GM12878 (cell line): ENCODE data around the gene EDNRB. TPM values are rescaled to one million over a fixed set of nuclear protein-coding genes. Genes with fewer than 3 reads are reported as not detected.

ENCODE experiments used
- ATAC-seq: fragments of 200-7000 bp; cut with Tn5 transposase; 3 replicates; pipeline ENCODE4 v1.9.1; 2020; ENCODE audit warnings: mild to moderate bottlenecking, moderate library complexity
- BruUV-seq: library from RNA; stranded (reverse); fragments of 400-500 nt; replicated peaks from 2 replicates; lab custom pipeline; 2021; lab: Mats Ljungman, UMichigan
- CTCF ChIA-PET: fragments of 300-600 bp; sonication (Branson Sonifier 250); formaldehyde crosslinking; extraction: SDS; loops from one replicate; lab custom pipeline; 2021; ENCODE audit warnings: inconsistent platforms; lab: Yijun Ruan, JAX
- POLR2A ChIA-PET: fragments of 350-600 bp; formaldehyde crosslinking; extraction: SDS; loops from one replicate; lab custom pipeline; 2021; ENCODE audit warnings: inconsistent platforms; lab: Charles Lee
- RAD21 ChIA-PET: fragments of 300-600 bp; sonication (Branson Sonifier 250); formaldehyde crosslinking; loops from one replicate; lab custom pipeline; 2023; ENCODE audit warnings: antibody characterized with exemption; ENCODE audit not compliant: unreplicated experiment; lab: Charles Lee
- SMC1A ChIA-PET: fragments of 300-600 bp; sonication (Branson Sonifier 250); formaldehyde crosslinking; loops from one replicate; lab custom pipeline; 2023; ENCODE audit not compliant: unreplicated experiment, uncharacterized antibody; lab: Charles Lee
- DNase-seq: peaks from one replicate; pipeline ENCODE4 v3.0.0-alpha.2; 2011; ENCODE audit warnings: low read depth, low spot score
- FAIRE-seq: peaks from 3 replicates; lab custom pipeline; 2011; peaks lifted over from hg19 to GRCh38; lab: Jason Lieb, UNC
- H2AFZ ChIP-seq: 2 replicates; pipeline ENCODE4 v1.6.0; 2011; ENCODE audit warnings: low read depth, low read length, control low read depth; ENCODE audit not compliant: control insufficient read depth
- H3K27ac ChIP-seq: 2 replicates; pipeline ENCODE4 v1.5.1; 2011; ENCODE audit warnings: control low read depth; ENCODE audit not compliant: control insufficient read depth, insufficient read depth
- H3K27me3 ChIP-seq, 2 experiments: replicated peaks in 1 of 2; 2 replicates each; pipeline versions ENCODE4 v1.6.0 to v1.6.1; 2011; ENCODE audit warnings: low read length in 1 of 2; ENCODE audit not compliant: control insufficient read depth in 2 of 2, insufficient read depth in 2 of 2
- H3K36me3 ChIP-seq, 2 experiments: 2 replicates each; pipeline ENCODE4 v1.5.1; 2011; ENCODE audit warnings: low read length in 1 of 2; ENCODE audit not compliant: control insufficient read depth in 2 of 2, insufficient read depth in 2 of 2
- H3K4me1 ChIP-seq: 2 replicates; pipeline ENCODE4 v1.6.1; 2011; ENCODE audit warnings: mild to moderate bottlenecking, low read length, moderate library complexity, mixed read lengths; ENCODE audit not compliant: control insufficient read depth, insufficient read depth
- H3K4me2 ChIP-seq: 2 replicates; pipeline ENCODE4 v1.6.0; 2011; ENCODE audit warnings: control low read depth; ENCODE audit not compliant: control insufficient read depth, insufficient read depth
- H3K4me3 ChIP-seq: fragments of 200-600 bp; sonication (generic); 2 replicates; pipeline ENCODE4 v1.5.1; 2016
- H3K79me2 ChIP-seq: 2 replicates; pipeline ENCODE4 v1.6.0; 2011; ENCODE audit warnings: low read length; ENCODE audit not compliant: control insufficient read depth, insufficient read depth
- H3K9ac ChIP-seq: 2 replicates; pipeline ENCODE4 v1.8.0; 2011; ENCODE audit warnings: low read length, control low read depth, mixed read lengths; ENCODE audit not compliant: control insufficient read depth, insufficient read depth
- H3K9me3 ChIP-seq: replicated peaks from 3 replicates; pipeline ENCODE4 v1.5.1; 2011; ENCODE audit warnings: mild to moderate bottlenecking, low read length; ENCODE audit not compliant: control insufficient read depth, insufficient read depth
- H4K20me1 ChIP-seq: 2 replicates; pipeline ENCODE4 v1.6.0; 2011; ENCODE audit not compliant: control insufficient read depth, insufficient read depth
- MTA3 ChIP-seq: IDR thresholded peaks from 2 replicates; pipeline ENCODE4 v1.6.1; 2012; ENCODE audit warnings: low read length, inconsistent platforms, borderline replicate concordance
- POLR2AphosphoS2 ChIP-seq: IDR thresholded peaks from 2 replicates; pipeline ENCODE4 v1.6.1; 2011; ENCODE audit warnings: low read depth, mild to moderate bottlenecking, low read length, improper control_type of control experiment, moderate library complexity
- RFX5 ChIP-seq: IDR thresholded peaks from 2 replicates; pipeline ENCODE4 v1.6.1; 2011; ENCODE audit warnings: low read depth, low read length, improper control_type of control experiment
- SMARCA5 ChIP-seq: fragments of 450-650 bp; IDR thresholded peaks from 2 replicates; pipeline ENCODE4 v1.6.1; 2017; ENCODE audit warnings: mild to moderate bottlenecking
- SMC3 ChIP-seq: IDR thresholded peaks from 2 replicates; pipeline ENCODE4 v1.6.1; 2011; ENCODE audit warnings: low read length, improper control_type of control experiment, borderline replicate concordance
- TAF1 ChIP-seq: IDR thresholded peaks from 2 replicates; pipeline ENCODE4 v1.6.1; 2011; ENCODE audit warnings: mild to moderate bottlenecking, low read depth, low read length, borderline replicate concordance
- ZNF592 ChIP-seq: fragments of 450-650 bp; IDR thresholded peaks from 2 replicates; pipeline ENCODE4 v1.6.1; 2017; ENCODE audit warnings: mild to moderate bottlenecking, moderate library complexity
- WGBS: methylation state at CpG from one replicate; pipeline ENCODE4 v1.1.6; 2016; ENCODE audit warnings: low lambda C conversion rate; ENCODE audit not compliant: insufficient replicate concordance, insufficient coverage; ENCODE audit errors: missing lambda C conversion rate; 5-methylcytosine and 5-hydroxymethylcytosine counted together
- in situ Hi-C: fragments of 300-500 bp; cut with MboI; formaldehyde crosslinking; loops from 9 replicates; pipeline ENCODE4 v1.14.3; 2018; ENCODE audit warnings: mixed read lengths
- intact Hi-C: fragments of 100-400 bp; cut with micrococcal nuclease; formaldehyde crosslinking; loops from one replicate; pipeline ENCODE4 v1.14.2; 2022; ENCODE audit not compliant: unreplicated experiment
- polyA plus RNA-seq, 11 experiments: library from polyadenylated mRNA; depleted of rRNA in 4 of 11; unstranded in 6 of 11; stranded (reverse) in 5 of 11; fragments of >200 nt; fragmentation: Nextera tagmentation in 4 of 11; fragmentation: Illumina TruSeq in 1 of 11; extraction: Ambion mirVana in 4 of 11; extraction: Trizol in 1 of 11; gene quantifications; 1 replicate in 1 of 11; 2 replicates in 10 of 11; pipeline versions ENCODE4 v1.2.1 to v1.2.3, GENCODE V29; 2011 to 2016; ENCODE audit warnings: inconsistent platforms in 2 of 11, missing spikeins in 2 of 11, low read depth in 1 of 11
- total RNA-seq, 4 experiments: library from RNA; depleted of rRNA in 3 of 4; stranded (reverse); fragments of >200 nt in 3 of 4; fragmentation: Illumina TruSeq in 1 of 4; extraction: Trizol in 1 of 4; gene quantifications; 2 replicates each; pipeline versions ENCODE4 v1.2.1 to v1.2.3, GENCODE V29; 2013 to 2021

EDNRB gene
- total and polyA plus RNA-seq, 10 of the 15 experiments (the other 5 are each of a cell fraction or from before 2014, with no cell fraction given), result not detected

- ChIA-PET SMC1A (no interaction called here), CTCF (no interaction called here), RAD21 (no interaction called here), POLR2A (no interaction called here)
- Histone ChIP-seq H2AFZ (no peak overlapping the region), H3K9ac (no peak overlapping the region), H3K4me2 (no peak overlapping the region), H3K4me1 (no peaks in the 10 kb centered on the region), H3K9me3 (no peaks in the 10 kb centered on the region), H3K27ac (no peak overlapping the region), H3K79me2 (no peaks in the 10 kb centered on the region), H4K20me1 (no peaks in the 10 kb centered on the region), H3K4me3 (no peak overlapping the region), H3K36me3 (no peaks in the 10 kb centered on the region), H3K27me3 (no peaks in the 10 kb centered on the region)
- in situ Hi-C loops, result no loop called here
- no peak for DNase-seq
- FAIRE-seq, result no peak
- ATAC-seq, result no peak
- 64% methylated on average over 1 of the region's 1 CpG for WGBS
- no TSS peak for BruUV-seq
- TF ChIP-seq ZNF592 (no peak), POLR2AphosphoS2 (no peak), SMARCA5 (no peak), MTA3 (no peak), SMC3 (no peak), RFX5 (no peak), TAF1 (no peak)
- intact Hi-C loops, result no loop called here
Measured at GRCh38 chr13:77860507-77860981, 58.1 kb downstream of the EDNRB start.
